22Rv1 (cell line): ENCODE data around the gene KLRC1.

ENCODE experiments used
- CTCF ChIP-seq: fragments of 450-650 bp; IDR thresholded peaks from 2 replicates; pipeline ENCODE4 v1.5.1; 2017; ENCODE audit warnings: mild to moderate bottlenecking
- ZFX ChIP-seq: fragments of 450-650 bp; IDR thresholded peaks from 2 replicates; pipeline ENCODE4 v1.6.1; 2017; ENCODE audit warnings: antibody characterized with exemption, borderline replicate concordance

GRCh38 chr12:10404798-10405197, 48.4 kb downstream of the KLRC1 start:
- TF ChIP-seq CTCF = no peak
- no peak for TF ChIP-seq ZFX
